SIG-M5 (cell line): Measurements from ENCODE around the gene OSBP2.

Experiments
- DNase-seq: peaks from one replicate; lab custom pipeline; 2025; lab: John Stamatoyannopoulos, UW

OSBP2 gene

GRCh38 chr22:30810105-30810504, 115.4 kb downstream of the OSBP2 start:
- no peak for DNase-seq

- no peak for DNase-seq
These were observed 119.3 kb downstream of the OSBP2 start for GRCh38 chr22:30813936-30814335.

DNA sequence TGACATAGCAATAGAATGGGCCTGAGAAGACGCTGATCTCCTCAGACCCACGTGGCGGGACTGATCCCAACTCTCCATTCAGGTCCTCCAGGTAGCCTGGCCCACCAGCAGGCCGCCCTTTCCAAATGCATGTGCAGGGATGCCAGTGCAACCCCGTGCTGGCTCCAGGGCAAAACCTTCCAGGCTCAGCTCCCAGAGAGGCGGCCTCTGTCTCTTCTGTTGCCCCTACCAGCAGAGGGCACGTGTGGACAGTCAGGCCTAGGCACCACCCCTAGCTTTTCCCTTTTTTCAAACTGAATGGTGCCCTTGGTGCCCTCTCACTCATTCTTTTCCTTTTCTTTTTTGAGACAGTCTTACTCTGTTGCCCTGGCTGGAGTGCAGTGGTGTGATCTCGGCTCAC, 121.7 kb downstream of the OSBP2 start:
- no peak for DNase-seq

DNA sequence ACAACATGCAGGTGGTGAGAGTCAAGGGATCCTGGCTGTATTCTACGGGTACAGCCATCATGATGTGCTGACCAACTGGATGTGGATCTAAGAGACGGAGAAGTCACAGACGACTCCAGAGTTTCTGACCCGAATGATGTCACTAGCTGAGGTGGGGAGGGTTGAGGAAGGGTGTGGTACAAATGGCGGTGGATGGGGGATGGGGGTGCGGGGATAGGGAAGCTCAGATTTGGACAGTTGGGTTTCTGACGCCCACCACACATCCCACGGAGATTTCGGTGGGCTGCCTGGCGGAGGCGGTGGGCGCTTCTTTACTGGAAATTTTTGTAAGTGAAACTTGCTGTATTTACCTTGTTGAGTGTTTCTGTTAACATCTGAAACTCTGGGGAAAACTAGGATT, 126.7 kb downstream of the OSBP2 start:
- no peak for DNase-seq

GRCh38 chr22:30821863-30822215, 127.2 kb downstream of the OSBP2 start:
- DNase-seq: no peak

DNA sequence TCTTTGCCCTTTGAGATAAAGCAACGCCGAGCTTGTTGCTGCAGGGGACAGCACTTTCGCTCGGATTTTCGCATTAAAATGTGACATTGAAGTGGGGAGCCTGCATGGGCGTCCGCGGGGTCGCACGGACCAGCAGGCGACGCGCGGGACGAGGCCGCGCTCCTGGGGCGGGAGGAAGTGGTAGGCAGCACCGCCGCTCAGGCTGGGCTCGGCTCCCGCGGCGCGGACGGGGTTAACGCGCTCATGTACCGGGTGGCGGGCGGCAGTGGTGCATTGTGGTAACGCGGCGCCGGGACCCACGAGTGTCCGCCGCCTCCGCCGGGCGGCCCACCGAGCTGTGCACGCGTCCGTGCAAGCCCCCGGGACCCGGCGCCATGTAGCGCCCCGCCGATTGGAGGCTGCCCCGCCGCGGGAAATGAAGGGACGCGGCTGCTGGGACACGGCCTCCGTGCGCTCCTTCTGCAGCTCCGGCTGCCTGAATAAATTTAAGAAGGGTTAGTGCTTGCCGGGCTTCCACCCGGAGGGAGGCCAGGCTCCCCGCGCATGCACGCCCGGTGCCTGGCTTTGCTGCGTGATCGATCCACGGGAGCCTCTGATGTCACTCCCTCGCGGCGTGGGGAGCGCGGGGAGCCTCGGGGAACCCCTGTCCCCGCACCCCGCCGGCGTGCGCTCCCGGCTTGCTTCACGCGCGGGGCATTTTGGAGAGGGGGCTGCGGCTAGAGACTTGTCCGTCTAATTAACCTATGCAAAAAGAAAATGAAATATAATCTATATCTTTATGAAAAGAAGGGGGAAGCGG, 127.7 kb downstream of the OSBP2 start:
- DNase-seq: no peak

GRCh38 chr22:30823015-30823370, 128.3 kb downstream of the OSBP2 start:
- no peak for DNase-seq

DNA sequence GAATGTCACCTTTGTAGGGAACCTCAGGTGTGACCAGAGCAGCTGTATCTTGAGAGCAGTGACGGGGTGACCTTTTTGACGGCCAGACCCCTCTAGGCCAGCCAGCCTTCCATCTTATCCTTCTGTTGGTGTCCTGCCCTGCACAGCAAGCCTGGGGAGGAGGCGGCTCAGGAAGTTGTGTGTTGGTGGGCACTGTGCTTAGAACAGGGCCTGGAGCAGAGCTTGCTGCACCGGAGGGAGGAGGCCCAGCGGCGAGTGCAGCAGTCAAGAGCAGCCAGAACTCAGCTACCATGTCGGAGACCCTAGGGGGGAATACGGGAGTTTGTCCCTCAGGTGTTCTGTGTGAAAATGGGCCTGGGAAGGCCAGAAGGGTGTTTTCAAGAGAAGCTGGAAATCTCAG, 129.4 kb downstream of the OSBP2 start:
- DNase-seq: no peak

- no peak for DNase-seq
These were observed 130.0 kb downstream of the OSBP2 start for GRCh38 chr22:30824711-30825110.

GRCh38 chr22:30825711-30826505, 131.2 kb downstream of the OSBP2 start:
- no peak for DNase-seq

GRCh38 chr22:30826670-30827355, 132.1 kb downstream of the OSBP2 start:
- no peak for DNase-seq

DNA sequence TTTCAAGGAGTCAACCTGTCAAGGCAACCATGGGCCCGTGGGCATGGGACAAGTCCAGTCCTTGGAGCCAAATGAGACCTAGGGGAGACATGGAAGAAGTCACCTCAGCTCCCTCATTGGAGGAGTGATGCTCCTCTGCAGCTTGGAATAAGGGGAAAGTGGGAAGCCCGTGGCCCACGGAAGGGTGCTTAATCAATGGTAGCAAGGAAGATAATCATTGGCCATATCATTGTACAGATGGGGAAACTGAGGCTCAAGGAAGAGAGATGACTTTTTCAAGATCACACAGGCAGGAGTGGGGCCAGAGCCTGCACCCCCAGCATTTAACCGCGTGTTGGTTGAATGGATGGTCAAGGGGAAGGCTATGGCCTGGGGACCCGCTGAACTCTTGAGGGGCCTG, 133.0 kb downstream of the OSBP2 start:
- DNase-seq: no peak

DNA sequence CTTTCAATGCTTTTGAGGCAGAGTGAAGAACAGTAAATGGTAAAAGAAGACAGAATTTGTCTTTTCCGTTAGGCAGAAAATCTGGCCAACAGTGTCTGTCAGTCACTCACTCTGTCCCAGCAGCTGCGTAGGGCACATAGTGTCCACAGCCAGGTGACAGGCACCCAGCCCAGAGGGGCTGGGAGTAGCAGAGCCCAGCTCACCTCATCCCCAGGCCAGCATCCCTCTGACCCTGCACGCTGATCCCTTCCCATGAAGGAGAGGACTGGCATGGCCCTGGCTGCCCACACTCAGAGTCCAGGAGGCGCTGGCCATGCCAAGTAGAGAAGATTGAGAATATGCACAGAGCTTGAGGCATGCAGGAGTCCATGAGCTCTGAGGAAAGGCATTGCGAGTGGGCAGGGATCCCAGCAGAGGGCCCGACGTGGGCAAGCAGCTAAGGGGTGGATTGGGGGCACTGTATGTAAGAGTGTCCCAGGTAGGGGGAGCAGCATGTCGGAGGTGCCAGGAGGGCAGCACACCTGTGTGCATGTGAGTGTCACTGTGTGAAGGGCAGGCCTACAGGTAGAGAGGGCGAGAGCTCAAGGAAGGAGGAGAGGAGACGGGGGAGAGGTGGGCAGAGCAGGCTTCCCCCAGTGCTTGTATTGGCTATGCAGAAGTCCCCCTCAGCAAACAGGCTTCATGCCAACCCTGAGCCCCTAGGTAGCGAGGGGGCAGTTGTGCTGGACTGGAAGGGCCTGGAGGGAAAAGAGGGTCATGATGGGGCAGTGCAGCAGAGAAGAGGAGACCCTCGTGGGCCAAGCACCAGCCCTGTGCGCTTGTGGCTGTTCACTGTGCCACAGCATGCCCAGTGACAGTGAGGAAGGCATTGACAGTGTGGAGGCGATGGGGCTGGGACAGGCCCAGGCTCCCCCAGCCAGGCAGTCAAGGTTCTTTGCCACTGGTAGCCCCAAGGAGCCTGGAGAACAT, 133.8 kb downstream of the OSBP2 start:
- DNase-seq: no peak

DNA sequence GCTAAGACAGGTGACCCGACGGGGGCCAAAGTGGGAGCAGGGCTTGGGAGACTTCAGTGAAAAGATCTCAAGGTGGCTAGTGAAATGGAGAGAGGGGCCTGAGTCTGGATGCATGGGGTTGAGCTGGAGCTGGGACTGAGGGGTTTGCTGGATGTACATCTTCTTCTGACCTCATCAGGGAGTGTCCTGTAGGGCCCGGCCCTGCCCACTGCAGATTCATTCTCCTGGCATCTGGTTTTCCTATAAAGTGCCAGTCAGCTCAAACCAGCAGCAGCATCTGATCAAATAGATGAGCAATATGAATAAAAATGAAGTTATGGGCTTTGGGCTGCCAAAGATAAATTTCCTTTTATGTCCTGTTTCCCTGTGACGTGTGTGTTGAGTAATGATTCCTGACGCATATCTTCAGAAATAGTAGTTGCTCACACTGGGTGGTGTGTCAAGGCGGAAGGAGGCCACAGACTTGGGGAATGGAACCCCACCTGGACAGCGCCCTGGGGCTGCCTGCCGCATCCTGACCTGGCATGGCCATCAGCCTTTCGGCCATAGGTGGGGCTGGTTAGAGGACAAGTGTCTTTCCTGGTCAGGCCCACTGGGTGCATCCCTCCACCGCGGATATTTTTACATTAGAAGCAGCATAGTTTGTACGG, 135.4 kb downstream of the OSBP2 start:
- DNase-seq: no peak

GRCh38 chr22:30830907-30831306, 136.2 kb downstream of the OSBP2 start:
- no peak for DNase-seq

GRCh38 chr22:30832407-30832987, 137.8 kb downstream of the OSBP2 start:
- DNase-seq: no peak

GRCh38 chr22:30833322-30833721, 138.6 kb downstream of the OSBP2 start:
- DNase-seq: no peak

DNA sequence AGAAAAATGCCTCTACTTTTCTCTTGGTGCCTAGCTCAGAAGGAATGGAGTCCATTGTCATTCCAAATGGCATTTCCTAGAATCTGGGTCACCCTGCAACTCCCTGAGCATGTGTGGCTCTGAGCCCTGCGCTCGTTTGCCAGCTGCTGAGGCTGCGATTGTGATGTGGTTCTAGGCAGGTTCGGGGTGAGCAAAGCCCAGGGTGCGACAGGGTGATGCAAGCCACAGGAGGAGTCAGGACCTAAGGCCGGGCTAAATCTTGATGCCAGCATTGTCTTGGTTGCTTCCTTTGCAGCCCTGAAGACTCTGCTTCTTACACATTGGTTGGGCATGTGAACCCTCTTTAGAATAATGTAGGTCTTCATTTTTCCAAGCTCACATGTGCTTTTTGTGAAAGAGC, 142.9 kb downstream of the OSBP2 start:
- DNase-seq: no peak

DNA sequence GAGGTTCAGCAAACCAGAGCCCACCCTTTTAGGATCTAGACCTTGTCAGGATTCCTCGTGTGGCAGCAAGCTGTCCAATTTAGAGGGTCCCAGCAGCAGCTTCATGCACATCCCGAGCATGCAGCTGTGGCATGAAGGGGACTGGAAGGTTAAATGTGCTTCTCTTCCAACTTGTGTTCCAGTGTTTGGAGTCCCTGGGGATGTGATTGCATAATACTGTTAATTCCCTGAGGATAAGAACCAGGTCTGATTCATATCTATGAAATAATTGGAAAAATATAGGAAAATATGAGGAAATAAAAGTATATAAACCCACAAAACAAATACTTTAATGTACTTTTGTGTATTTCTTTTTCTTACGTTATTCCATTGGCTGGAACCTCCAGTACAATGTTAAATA, 143.4 kb downstream of the OSBP2 start:
- no peak for DNase-seq

DNA sequence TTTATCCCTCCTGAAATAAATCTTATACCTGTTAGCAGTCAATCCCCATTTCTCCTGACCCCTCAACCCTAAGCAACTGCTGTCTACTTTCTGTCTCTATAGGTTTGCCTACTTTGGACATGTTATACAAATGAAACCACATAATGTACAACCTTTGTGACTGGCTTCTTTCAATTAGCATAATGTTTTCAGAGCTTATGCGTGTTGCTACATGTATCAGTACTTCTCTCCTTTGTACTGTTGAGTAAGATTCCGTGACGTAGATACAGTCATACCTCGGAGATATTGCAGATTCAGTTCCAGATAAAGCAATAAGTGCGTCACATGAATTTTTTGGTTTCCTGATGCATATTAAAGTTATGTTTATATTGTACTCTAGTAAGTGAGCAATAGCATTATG, 146.6 kb downstream of the OSBP2 start:
- DNase-seq: no peak

GRCh38 chr22:30843245-30843644, 148.6 kb downstream of the OSBP2 start:
- no peak for DNase-seq
